HG02970 (cell line): ENCODE results near the gene ALDH1A1.
"Not testable (repeated sequence)": the region's sequence is repeated elsewhere in the genome, so short reads cannot be mapped to it uniquely, and the experiment has no call there.

Experiments used
- ATAC-seq: cut with Tn5 transposase; IDR thresholded peaks from one replicate; pipeline ENCODE4 v1.9.1; 2021; ENCODE audit warnings: mild to moderate bottlenecking, moderate library complexity, moderate number of reproducible peaks; ENCODE audit not compliant: unreplicated experiment, low FRiP score

The ALDH1A1 gene

GRCh38 chr9:72863456-72864094 is 89.3 kb downstream of the ALDH1A1 start:
- ATAC-seq: no peak

- not testable (repeated sequence) for ATAC-seq
These were observed 90.1 kb downstream of the ALDH1A1 start for GRCh38 chr9:72862788-72863187.

GRCh38 chr9:72858089-72858912 is 94.6 kb downstream of the ALDH1A1 start:
- no peak for ATAC-seq

GRCh38 chr9:72857624-72857996 is 95.2 kb downstream of the ALDH1A1 start:
- ATAC-seq: no peak

GRCh38 chr9:72856972-72857623 is 95.8 kb downstream of the ALDH1A1 start:
- ATAC-seq: no peak

GRCh38 chr9:72855890-72856523 is 96.8 kb downstream of the ALDH1A1 start:
- ATAC-seq: no peak

DNA sequence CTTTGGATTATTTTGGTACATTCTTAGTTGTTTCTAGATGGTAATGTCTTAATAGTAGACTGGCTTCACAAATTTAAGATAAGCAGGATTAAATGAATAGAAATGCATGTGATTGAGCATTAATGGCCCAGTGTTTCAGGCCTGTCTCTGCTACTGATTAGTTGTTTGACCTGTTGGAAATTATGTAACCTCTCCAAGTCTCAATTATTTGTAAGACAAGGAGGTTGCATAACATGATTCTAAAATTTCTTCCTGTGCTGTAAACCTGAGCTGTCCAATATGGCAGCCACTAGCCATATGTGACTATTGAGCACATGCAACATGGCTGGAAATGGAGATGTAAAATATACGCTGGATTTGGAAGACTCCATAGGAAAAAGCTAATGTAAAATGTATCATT is 97.5 kb downstream of the ALDH1A1 start:
- ATAC-seq: no peak
